PFSK-1 (cell line): ENCODE results near the gene DCUN1D1.

Experiments
- FOXP2 ChIP-seq: optimal IDR thresholded peaks from 2 replicates; pipeline ENCODE3; 2011; ENCODE audit warnings: borderline replicate concordance, control low read depth, inconsistent platforms; ENCODE audit not compliant: insufficient read depth; ENCODE audit errors: extremely low read length, extremely low read depth
- POLR2AphosphoS5 ChIP-seq: IDR thresholded peaks from 2 replicates; pipeline ENCODE4 v1.6.1; 2012; ENCODE audit warnings: low read depth, mild to moderate bottlenecking, control low read depth, low read length, moderate library complexity
- REST ChIP-seq, 2 experiments: IDR thresholded peaks; 2 replicates each; pipeline versions ENCODE4 v1.6.1 to v1.8.0; 2011 to 2012; ENCODE audit warnings: low read depth in 2 of 2, low read length in 2 of 2, control low read depth in 1 of 2, inconsistent platforms in 1 of 2, mild to moderate bottlenecking in 1 of 2, moderate library complexity in 1 of 2; ENCODE audit not compliant: insufficient read depth in 1 of 2
- SIN3A ChIP-seq: IDR thresholded peaks from 2 replicates; pipeline ENCODE4 v1.6.1; 2012; ENCODE audit warnings: mild to moderate bottlenecking, low read length, moderate library complexity, borderline replicate concordance; ENCODE audit not compliant: insufficient read depth
- TAF1 ChIP-seq: IDR thresholded peaks from 2 replicates; pipeline ENCODE4 v1.6.1; 2012; ENCODE audit warnings: low read length, control low read depth, borderline replicate concordance; ENCODE audit not compliant: insufficient read depth

GRCh38 chr3:183015185-183015584, 34.8 kb upstream of the DCUN1D1 start:
- no peak for TF ChIP-seq TAF1
- TF ChIP-seq REST (IDR thresholded peaks at IDR 0.05; ENCODE audit: insufficient read depth in 1 of 2, low read depth in 2 of 2, low read length in 2 of 2): no peak
- TF ChIP-seq SIN3A: no peak
- no peak for TF ChIP-seq POLR2AphosphoS5
- TF ChIP-seq FOXP2: no peak
